Measurements from ENCODE around the gene MYH9.
"Not testable (repeated sequence)": the region's sequence is repeated elsewhere in the genome, so short reads cannot be mapped to it uniquely, and the experiment has no call there.

DNA sequence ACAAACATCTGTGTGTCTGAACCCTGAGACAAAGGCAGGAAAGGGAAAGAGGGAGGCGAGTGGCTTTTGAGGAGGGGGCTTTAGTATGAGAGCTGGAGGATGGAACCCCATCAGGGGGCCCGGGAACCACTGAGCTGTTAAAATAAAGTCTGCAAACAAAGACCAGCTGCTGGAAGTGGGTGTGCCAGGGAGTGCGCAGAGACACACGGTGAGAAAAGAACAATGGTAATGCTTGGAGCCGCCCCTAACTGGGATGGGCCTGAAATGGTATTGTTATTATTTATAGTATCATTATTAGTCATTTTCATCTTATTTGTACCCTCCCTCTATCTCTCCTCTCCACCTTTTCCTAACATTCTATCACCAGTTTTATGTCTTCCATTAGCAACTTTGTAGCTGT is 132.2 kb downstream of the MYH9 start:
- TF ChIP-seq POLR2A (IDR thresholded peaks at IDR 0.05; ENCODE audit: low read depth); POLR2AphosphoS5 (IDR thresholded peaks at IDR 0.05): not testable (repeated sequence)
- TF ChIP-seq, protein P1, sequence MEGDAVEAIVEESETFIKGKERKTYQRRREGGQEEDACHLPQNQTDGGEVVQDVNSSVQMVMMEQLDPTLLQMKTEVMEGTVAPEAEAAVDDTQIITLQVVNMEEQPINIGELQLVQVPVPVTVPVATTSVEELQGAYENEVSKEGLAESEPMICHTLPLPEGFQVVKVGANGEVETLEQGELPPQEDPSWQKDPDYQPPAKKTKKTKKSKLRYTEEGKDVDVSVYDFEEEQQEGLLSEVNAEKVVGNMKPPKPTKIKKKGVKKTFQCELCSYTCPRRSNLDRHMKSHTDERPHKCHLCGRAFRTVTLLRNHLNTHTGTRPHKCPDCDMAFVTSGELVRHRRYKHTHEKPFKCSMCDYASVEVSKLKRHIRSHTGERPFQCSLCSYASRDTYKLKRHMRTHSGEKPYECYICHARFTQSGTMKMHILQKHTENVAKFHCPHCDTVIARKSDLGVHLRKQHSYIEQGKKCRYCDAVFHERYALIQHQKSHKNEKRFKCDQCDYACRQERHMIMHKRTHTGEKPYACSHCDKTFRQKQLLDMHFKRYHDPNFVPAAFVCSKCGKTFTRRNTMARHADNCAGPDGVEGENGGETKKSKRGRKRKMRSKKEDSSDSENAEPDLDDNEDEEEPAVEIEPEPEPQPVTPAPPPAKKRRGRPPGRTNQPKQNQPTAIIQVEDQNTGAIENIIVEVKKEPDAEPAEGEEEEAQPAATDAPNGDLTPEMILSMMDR (IDR thresholded peaks at IDR 0.05) = not testable (repeated sequence)

Measured in esophagus muscularis mucosa (tissue), 3 donors.